ENCODE data around the gene UQCRQ. TPM values are rescaled to one million over a fixed set of nuclear protein-coding genes. Genes with fewer than 3 reads are reported as not detected.

Gene UQCRQ
- total and polyA plus RNA-seq, 2 of the 13 experiments (the other 11 are each of a cell fraction or from before 2014, with no cell fraction given), result 257 to 575 TPM

- TF ChIP-seq ZNF512B (CRISPR knock-in tag; IDR thresholded peaks at IDR 0.05; ENCODE audit: borderline replicate concordance) (peak; percentile 61; the same call in 1 of the 2 replicates), ZNF737 (CRISPR knock-in tag; IDR thresholded peaks at IDR 0.05; ENCODE audit: borderline replicate concordance) (peak; percentile 61; the same call in 1 of the 2 replicates), SP1 (IDR thresholded peaks at IDR 0.05) (no peak), SP1 (CRISPR knock-in tag; IDR thresholded peaks at IDR 0.05) (no peak), NRL (CRISPR knock-in tag; IDR thresholded peaks at IDR 0.05; ENCODE audit: borderline replicate concordance) (0 out of 2 replicates have a peak, but pooled peaks have one; percentile 57), ZNF891 (CRISPR knock-in tag; IDR thresholded peaks at IDR 0.05) (no peak), FOXC1 (CRISPR knock-in tag; IDR thresholded peaks at IDR 0.05; ENCODE audit: borderline replicate concordance) (no peak), JUN (CRISPR knock-in tag; IDR thresholded peaks at IDR 0.05) (no peak), KLF6 (CRISPR knock-in tag; IDR thresholded peaks at IDR 0.05) (peak; percentile 44), ZBTB3 (CRISPR knock-in tag; IDR thresholded peaks at IDR 0.05; ENCODE audit: borderline replicate concordance, low read depth) (peak; percentile 18; the same call in 1 of the 2 replicates), SNAPC4 (CRISPR knock-in tag; IDR thresholded peaks at IDR 0.05) (0 out of 2 replicates have a peak, but pooled peaks have one; percentile 8), POGK (CRISPR knock-in tag; conservative IDR thresholded peaks at IDR 0.05) (peak; percentile 48; the same call in 1 of the 2 replicates)
Measured at GRCh38 chr5:132865668-132866341, 637 bp upstream of the UQCRQ start (continued).
